Common myeloid progenitor, CD34-positive (primary cell): ENCODE data around the gene NKAIN2.

Experiments used
- CTCF ChIA-PET: fragments of 350-600 bp; sonication (Branson Sonifier 250); formaldehyde crosslinking; loops from one replicate; lab custom pipeline; 2021; ENCODE audit warnings: antibody characterized with exemption; lab: Charles Lee
- POLR2A ChIA-PET: fragments of 350-600 bp; sonication (Branson Sonifier 250); formaldehyde crosslinking; loops from one replicate; lab custom pipeline; 2021; ENCODE audit warnings: antibody characterized with exemption; lab: Charles Lee
- DNase-seq, 3 donors: peaks; one replicate each; pipeline versions ENCODE4 v3.0.0 to v3.0.0-alpha.2; 2013
- H3K27ac ChIP-seq, 2 experiments: 1 replicate in 1 of 2; 2 replicates in 1 of 2; pipeline ENCODE4 v1.7.0; 2013; ENCODE audit warnings: inconsistent platforms in 2 of 2, low read length in 2 of 2, mild to moderate bottlenecking in 2 of 2, low read depth in 1 of 2, moderate library complexity in 1 of 2; ENCODE audit not compliant: severe bottlenecking in 2 of 2, insufficient read depth in 1 of 2, poor library complexity in 1 of 2
- H3K27me3 ChIP-seq, 5 experiments: replicated peaks in 2 of 5; 1 replicate in 3 of 5; 2 replicates in 2 of 5; pipeline versions ENCODE4 v1.6.1 to v1.7.0; 2013; ENCODE audit warnings: low read length in 4 of 5, mild to moderate bottlenecking in 2 of 5, moderate library complexity in 2 of 5, inconsistent platforms in 1 of 5; ENCODE audit not compliant: insufficient read depth in 5 of 5, control insufficient read depth in 4 of 5
- H3K36me3 ChIP-seq, 4 experiments: 1 replicate in 2 of 4; 2 replicates in 2 of 4; pipeline versions ENCODE4 v1.6.1 to v1.7.0; 2013; ENCODE audit warnings: low read length in 3 of 4, control low read depth in 1 of 4, mild to moderate bottlenecking in 1 of 4; ENCODE audit not compliant: control insufficient read depth in 4 of 4, insufficient read depth in 4 of 4
- H3K4me1 ChIP-seq, 4 experiments: 1 replicate in 3 of 4; 2 replicates in 1 of 4; pipeline versions ENCODE4 v1.6.1 to v1.7.1; 2013; ENCODE audit warnings: low read length in 3 of 4, mild to moderate bottlenecking in 3 of 4, control low read depth in 1 of 4, inconsistent platforms in 1 of 4, moderate library complexity in 1 of 4; ENCODE audit not compliant: control insufficient read depth in 4 of 4, insufficient read depth in 4 of 4; ENCODE audit errors: control extremely low read depth in 1 of 4
- H3K4me3 ChIP-seq, 7 experiments: 1 replicate in 4 of 7; 2 replicates in 3 of 7; pipeline versions ENCODE4 v1.5.1 to v1.7.0; 2013; ENCODE audit warnings: mild to moderate bottlenecking in 7 of 7, low read length in 6 of 7, moderate library complexity in 6 of 7, inconsistent platforms in 2 of 7, low read depth in 2 of 7, control low read depth in 1 of 7; ENCODE audit not compliant: insufficient read depth in 4 of 7, control insufficient read depth in 1 of 7; ENCODE audit errors: extremely low read depth in 1 of 7
- H3K9me3 ChIP-seq, 5 experiments: 1 replicate in 4 of 5; 2 replicates in 1 of 5; pipeline versions ENCODE4 v1.6.1 to v1.7.1; 2013; ENCODE audit warnings: low read length in 4 of 5, mild to moderate bottlenecking in 2 of 5, inconsistent platforms in 1 of 5, low read depth in 1 of 5, moderate library complexity in 1 of 5; ENCODE audit not compliant: control insufficient read depth in 4 of 5, insufficient read depth in 2 of 5; ENCODE audit errors: control extremely low read depth in 1 of 5
- WGBS: methylation state at CpG from one replicate; pipeline ENCODE4 v1.1.5; 2013; ENCODE audit not compliant: insufficient coverage; 5-methylcytosine and 5-hydroxymethylcytosine counted together

Gene NKAIN2

DNA sequence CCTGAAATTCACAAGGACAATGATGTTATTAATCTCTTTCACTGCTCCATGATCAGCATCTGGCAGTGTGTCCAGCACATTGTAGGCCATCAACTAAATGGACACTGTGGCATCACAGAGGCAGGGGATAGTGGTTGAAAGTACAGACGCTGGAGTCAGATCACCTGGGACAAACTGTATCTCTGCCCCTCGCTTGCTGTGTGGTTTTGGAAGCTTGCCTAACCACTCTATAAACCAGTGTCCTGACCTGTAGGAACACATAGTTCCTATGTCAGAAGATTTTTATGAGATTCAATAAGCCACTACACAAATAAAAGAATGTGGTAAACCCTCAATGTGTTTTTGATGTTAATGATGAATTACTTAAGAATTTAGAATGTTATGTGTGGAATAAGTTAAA, 939.3 kb downstream of the NKAIN2 start:
- 0% methylated on average over 1 of the region's 2 CpGs for WGBS
- no peak for DNase-seq
- Histone ChIP-seq H3K9me3 (no peaks in the 10 kb centered on the region), H3K4me1 (no peaks in the 10 kb centered on the region), H3K27ac (no peak overlapping the region), H3K4me3 (no peak overlapping the region), H3K36me3 (no peaks in the 10 kb centered on the region), H3K27me3 (no peaks in the 10 kb centered on the region)
- ChIA-PET POLR2A (no interaction called here), CTCF (no interaction called here)

DNA sequence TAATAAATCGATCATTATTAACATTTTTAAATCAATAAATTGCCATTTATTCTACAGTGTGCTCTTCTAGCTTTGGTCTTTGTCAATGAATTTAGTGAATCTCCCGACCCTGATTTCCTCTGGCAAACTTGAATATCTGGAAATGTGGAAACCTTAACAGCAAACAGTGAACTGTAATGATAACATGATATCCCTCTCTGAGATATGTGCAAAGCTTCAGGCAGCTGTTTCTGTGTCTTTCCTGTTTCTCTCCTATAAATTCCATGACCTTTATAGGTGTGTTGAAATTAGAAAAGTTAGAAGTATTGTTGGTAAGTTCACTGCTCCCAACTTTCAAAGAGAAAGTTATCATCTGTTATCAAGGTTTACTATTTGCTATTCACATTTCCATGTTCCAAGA, 939.8 kb downstream of the NKAIN2 start:
- Histone ChIP-seq H3K36me3 (no peaks in the 10 kb centered on the region), H3K9me3 (no peaks in the 10 kb centered on the region), H3K27me3 (no peaks in the 10 kb centered on the region), H3K27ac (no peak overlapping the region), H3K4me1 (no peaks in the 10 kb centered on the region), H3K4me3 (no peak overlapping the region)
- ChIA-PET POLR2A (no interaction called here), CTCF (no interaction called here)
- no peak for DNase-seq
- 86% methylated on average over 1 of the region's 2 CpGs for WGBS

DNA sequence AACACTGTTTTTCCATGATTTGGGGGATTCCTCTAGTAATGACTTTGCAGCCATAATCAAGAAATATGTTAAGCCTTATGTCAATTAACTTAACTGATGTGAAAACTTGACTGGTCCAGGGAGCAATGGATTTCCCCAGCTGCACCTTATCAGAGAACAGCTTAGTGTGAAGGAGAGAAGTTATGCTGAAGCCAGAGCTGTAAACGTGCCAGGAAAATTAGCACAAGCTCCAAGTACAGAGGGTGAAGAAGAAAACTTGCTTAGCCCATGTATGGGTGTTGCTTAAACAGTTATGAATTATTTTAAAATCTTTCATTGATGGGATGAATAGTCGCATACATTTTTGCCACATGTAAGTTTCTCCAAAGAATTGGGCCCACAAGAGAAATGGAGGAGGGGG, 943.7 kb downstream of the NKAIN2 start:
- no peak for DNase-seq
- Histone ChIP-seq H3K4me3 (no peak overlapping the region), H3K36me3 (no peaks in the 10 kb centered on the region), H3K4me1 (no peaks in the 10 kb centered on the region), H3K27me3 (no peaks in the 10 kb centered on the region), H3K27ac (no peak overlapping the region), H3K9me3 (no peaks in the 10 kb centered on the region)
- ChIA-PET POLR2A (no interaction called here), CTCF (no interaction called here)
- WGBS = 100% methylated on average over 1 of the region's 2 CpGs

DNA sequence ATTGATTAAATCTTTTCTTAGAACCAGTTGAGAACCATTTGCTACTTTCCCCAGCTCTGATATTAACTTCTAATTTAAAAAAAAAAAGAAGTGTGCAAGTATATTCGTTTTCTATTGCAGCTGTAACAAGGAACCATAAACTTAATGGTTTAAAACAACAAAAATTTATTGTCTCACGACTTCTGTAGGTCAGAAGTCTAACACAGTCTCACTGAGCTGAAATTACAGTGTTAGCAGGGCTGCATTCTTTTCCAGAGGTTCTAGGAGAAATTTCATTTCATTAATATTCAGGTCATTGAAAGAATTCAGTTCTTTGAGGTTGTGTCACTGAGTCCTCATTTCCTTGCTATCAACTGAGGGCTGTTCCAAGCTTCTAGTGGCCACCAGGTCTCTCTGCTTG, 945.1 kb downstream of the NKAIN2 start:
- no peaks in the 10 kb centered on the region for H3K4me1 ChIP-seq
- H3K9me3 ChIP-seq = no peaks in the 10 kb centered on the region
- H3K27ac ChIP-seq = no peak overlapping the region
- no peaks in the 10 kb centered on the region for H3K27me3 ChIP-seq
- WGBS = 100% methylated on average over 1 of the region's 2 CpGs
- H3K36me3 ChIP-seq = no peaks in the 10 kb centered on the region
- H3K4me3 ChIP-seq = no peak overlapping the region
- DNase-seq = no peak
- POLR2A ChIA-PET = interaction anchor here (0.6 kb wide), 1 partner anchor 12 kb away, joined by 5 read pairs; no protein-coding TSS in a partner anchor
- CTCF ChIA-PET = no interaction called here

GRCh38 chr6:124753001-124753400, 949.3 kb downstream of the NKAIN2 start:
- POLR2A ChIA-PET = no interaction called here
- no peak for DNase-seq

GRCh38 chr6:124753562-124754105, 950.0 kb downstream of the NKAIN2 start:
- Histone ChIP-seq H3K36me3 (no peaks in the 10 kb centered on the region), H3K27ac (no peak overlapping the region), H3K4me3 (no peak overlapping the region), H3K27me3 (no peaks in the 10 kb centered on the region), H3K4me1 (no peaks in the 10 kb centered on the region), H3K9me3 (peaks cover 0 to 6% (median 0%) of the 10 kb centered on the region in 5 experiments)
- ChIA-PET CTCF (no interaction called here), POLR2A (no interaction called here)
- no peak for DNase-seq
- 92% methylated on average over 4 of the region's 4 CpGs for WGBS

More at GRCh38 chr6:124753001-124753400, 949.3 kb downstream of the NKAIN2 start:
- Histone ChIP-seq H3K4me1 (no peaks in the 10 kb centered on the region), H3K4me3 (no peak overlapping the region), H3K27ac (no peak overlapping the region), H3K27me3 (no peaks in the 10 kb centered on the region), H3K36me3 (no peaks in the 10 kb centered on the region), H3K9me3 (peaks cover 0 to 6% (median 0%) of the 10 kb centered on the region in 5 experiments)
- no CpG with 5 or more reads among the region's 1 CpG for WGBS
- CTCF ChIA-PET = no interaction called here

DNA sequence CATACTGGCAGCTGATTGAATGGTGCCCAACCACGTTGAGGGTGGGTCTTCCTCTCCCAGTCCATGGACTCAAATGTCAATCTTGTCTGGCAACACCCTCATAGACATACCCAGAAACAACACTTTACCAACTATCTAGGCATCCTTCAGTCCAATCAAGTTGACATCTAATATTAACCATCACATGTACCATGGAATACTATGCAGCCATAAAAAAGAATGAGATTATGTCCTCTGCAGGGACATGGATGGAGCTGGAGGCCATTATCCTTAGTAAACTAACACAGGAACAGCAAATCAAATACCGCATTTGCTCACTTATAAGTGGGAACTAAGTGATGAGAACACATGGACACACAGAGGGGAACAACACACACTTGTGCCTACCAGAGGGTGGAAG, 951.7 kb downstream of the NKAIN2 start:
- WGBS = 100% methylated on average over 2 of the region's 2 CpGs
- POLR2A ChIA-PET = no interaction called here
- no peak for DNase-seq
- CTCF ChIA-PET = no interaction called here
- Histone ChIP-seq H3K27me3 (no peaks in the 10 kb centered on the region), H3K27ac (no peak overlapping the region), H3K4me3 (no peak overlapping the region), H3K4me1 (no peaks in the 10 kb centered on the region), H3K36me3 (no peaks in the 10 kb centered on the region), H3K9me3 (peaks cover 0 to 6% (median 0%) of the 10 kb centered on the region in 5 experiments)
